Measurements from ENCODE around the gene TFDP1. TPM values are rescaled to one million over a fixed set of nuclear protein-coding genes. Genes with fewer than 3 reads are reported as not detected.

TFDP1 gene
- polyA plus RNA-seq, 3 donors: 81.7 to 87.4 (median 85.3) TPM

- no peak for DNase-seq
Observed at GRCh38 chr13:113646921-113647340, 62.4 kb downstream of the TFDP1 start.

GRCh38 chr13:113647351-113648215, 63.0 kb downstream of the TFDP1 start:
- DNase-seq: no peak

DNA sequence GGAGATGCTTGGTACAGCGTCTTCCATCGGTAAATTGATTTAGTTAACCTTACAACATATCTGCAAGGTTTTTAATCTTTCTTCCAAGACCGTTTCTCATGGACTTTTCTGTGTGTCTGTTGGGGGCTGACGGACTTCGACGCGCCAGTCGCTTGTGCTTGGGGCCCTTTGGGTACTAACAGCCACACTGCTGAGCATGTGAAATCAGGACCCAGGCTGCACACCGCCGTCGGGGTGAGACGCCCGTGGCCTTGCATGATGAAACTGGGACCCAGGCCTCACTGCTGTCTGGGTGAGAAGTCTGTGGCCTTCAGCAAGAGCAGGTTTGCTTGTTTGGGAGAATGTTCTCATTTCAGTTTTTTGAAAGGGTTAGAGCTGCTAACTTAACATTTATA, 63.7 kb downstream of the TFDP1 start:
- DNase-seq: no peak

- no peak for DNase-seq
Observed at GRCh38 chr13:113649212-113649611, 64.7 kb downstream of the TFDP1 start.

- DNase-seq: no peak
Observed at GRCh38 chr13:113650275-113650674, 65.7 kb downstream of the TFDP1 start.

DNA sequence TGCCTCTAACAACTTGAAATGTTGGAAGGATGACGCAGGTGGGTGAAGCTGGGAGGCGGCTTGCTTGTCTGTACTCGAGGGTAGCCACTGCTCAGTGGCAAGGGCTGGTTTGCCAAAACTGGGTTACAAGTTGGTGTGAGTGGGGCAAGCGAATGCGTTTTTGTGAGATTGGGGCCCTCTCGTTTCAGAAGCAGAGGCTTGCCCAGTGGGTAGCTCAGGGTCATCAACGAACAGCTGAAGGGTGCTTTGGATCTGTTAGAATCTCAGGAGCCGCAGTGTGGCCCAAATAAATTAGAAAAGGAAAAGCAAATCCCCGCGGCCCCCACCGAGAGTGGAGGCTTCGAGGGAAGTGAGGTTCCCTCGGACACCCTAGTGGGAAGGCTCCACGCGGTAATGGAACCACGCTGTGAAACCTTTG, 66.2 kb downstream of the TFDP1 start:
- no peak for DNase-seq

GRCh38 chr13:113651511-113652403, 67.2 kb downstream of the TFDP1 start:
- no peak for DNase-seq

DNA sequence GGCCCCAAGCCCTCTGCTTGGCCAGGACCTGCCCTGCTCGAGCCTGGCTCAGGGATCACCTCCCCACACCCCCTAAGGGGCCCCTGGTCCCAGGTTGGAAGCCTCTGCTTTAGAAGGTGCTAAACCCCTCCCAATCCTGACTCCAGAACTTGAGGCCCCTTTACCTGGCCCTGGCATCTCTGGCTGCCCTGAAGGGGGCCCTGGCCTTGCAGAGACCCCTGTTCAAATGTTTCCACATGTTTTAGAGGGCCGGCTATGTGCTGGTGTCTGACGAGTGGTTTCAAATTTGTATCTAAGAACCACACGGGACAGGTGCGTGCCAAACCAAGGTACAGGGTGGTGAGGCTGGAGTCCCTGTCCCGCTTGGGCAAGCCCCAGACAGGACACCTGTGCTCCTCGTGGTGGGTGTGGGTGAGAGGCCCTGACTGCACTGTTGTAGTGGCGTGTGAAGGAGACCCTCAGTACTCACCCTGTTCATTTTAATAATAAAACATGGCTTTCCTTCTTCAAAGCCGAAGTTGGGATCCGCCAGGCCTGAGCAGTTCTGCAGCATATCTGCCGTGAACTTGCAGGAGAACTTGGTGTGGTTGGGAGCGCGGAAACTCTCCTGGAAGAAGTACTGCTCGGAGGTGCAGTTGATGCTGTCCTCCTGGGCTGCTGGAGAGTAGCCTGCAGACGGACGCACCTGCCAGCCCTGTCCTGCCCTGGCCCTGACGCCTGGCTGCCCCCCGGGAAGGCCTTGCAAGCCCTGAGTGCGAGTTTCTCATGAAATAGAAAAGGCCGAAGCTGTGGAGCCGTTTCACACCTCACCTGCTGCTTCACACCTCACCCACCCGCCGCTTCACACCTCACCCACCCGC, 68.1 kb downstream of the TFDP1 start:
- DNase-seq: no peak

GRCh38 chr13:113653264-113654174, 69.0 kb downstream of the TFDP1 start:
- no peak for DNase-seq

DNA sequence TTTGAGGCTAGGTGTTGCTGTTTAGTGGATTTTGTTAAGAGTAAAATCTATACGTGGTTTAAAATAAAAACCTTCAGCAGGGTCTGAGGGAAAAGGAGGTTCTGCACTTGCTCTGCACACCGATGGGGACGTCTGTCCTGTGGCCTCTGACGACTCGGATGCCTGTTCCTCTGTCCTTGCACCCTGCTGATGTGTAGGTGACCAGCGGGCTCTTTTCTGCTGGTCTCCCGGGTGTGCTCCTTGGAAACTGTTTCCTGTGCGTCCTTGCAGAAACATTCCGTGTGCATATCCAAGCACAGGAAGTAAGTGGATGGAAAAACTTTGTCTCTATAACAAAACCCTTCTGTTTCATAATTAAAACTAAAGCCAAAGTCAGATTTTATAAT, 69.6 kb downstream of the TFDP1 start:
- DNase-seq: no peak

DNA sequence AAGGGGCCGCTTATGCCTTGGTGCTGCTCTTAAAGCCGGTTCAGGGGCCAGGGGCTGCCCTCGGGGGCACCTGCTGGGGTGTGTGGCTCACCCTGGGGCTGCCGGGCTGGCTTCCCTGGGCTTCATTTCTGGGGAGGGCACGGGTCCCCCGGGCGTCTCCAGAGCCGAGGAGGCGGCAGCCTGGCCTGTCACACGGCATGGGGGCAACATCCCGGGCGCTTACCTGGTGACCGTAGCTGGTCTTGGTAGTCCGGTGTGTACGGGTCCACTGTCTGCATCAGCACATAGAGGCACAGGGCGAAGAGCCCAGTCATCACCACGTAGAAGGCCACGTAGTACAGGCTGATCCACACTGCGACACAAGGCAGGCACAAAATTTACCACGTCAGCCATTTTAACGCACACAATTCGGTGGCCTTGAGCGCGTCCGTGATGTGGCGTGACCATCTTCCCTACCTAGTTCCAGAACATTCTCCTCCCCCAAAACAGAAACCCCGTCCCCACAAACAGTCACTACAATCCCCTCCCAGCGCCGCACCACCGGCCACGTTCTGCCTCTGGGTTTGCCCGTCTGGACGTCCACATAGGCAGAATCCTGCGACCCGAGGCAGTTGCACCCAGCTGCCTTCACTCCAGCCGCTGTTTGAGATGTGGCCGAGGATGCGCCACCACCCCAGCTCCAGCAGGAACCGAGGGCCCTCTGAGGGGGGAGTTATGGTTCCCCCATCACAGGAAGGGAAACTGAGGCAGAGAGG, 70.2 kb downstream of the TFDP1 start:
- DNase-seq: no peak

DNA sequence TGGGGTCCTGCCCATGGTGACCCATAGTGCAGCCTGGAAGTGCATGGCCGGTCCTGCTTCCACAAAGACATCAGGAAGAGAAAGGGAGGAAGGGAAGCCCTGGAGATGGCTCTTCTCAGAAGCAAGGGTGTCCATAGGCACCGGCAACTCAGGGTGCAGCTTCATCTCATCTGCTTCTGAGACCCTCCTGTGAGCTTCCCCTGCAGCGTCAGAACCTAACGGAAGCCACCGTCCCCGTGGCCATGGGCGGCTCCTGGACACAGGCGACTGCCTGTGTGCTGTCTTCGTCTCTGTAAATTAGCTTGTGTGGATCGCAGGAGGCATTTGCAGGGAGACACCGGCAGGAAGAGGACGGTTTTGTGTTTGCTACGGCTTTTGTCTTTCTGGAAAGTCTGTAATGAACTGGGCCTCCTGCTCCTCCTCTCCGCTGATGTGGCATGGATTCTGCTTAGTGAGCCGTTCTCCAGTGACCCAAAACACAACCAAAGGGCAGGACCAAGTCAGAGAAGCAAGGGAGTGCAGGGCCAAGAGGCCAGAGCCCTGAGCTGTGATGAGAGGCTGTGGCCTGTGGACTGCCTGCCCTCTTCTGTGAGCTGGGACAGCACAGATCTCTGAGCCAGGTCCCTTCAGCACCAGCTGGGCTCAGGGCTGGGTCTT, 70.9 kb downstream of the TFDP1 start:
- DNase-seq: no peak

- DNase-seq: no peak
Observed at GRCh38 chr13:113656003-113656588, 71.5 kb downstream of the TFDP1 start.

DNA sequence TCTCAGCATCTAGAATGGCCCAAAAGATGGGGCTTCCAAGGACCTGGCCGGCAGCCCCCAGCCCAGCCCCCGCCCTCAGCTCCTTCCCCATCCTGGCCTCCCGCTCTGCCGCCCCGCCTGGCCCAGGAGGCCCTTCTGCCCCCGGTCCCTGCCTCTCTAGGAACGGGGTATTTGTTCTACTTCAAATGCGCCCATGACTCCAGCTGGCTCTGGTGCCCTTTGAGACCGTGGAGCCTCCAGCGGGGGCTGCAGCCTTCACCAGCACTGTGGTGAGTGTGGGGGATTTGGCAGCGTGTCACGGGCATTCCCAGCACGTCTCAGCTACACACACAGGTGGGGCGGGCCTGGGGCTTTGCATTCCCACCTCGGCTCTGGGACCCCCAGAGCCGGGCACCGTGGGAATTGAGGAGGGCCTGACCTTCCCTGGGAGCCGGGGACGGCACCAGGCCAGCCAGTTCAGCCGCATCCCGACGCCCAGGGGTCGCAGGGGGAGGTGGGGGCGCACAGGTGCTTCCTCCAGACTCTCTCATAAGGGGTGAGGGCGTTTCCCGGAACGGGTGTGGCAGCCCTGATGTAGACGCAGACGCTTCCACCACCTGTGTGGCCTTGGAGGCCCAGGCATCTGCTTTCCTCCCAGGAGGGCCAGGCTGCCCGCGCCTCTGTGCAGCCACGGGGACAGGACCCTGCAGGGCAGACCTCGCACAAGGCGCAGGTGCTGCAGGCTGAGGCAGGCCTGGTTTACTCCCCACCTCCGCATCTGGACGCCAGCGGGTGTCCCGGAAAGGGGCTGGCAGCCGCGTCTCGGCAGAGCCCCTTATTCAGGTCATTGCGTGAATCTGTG, 72.5 kb downstream of the TFDP1 start:
- no peak for DNase-seq

- DNase-seq: no peak
Observed at GRCh38 chr13:113657851-113658741, 73.5 kb downstream of the TFDP1 start, which contains the start of gene ATP4B. Gene ATP4B (minus strand): TSS chr13:113658198. CDS start chr13:113658144, 54 bp downstream.

GRCh38 chr13:113658836-113659235, 74.3 kb downstream of the TFDP1 start:
- no peak for DNase-seq

GRCh38 chr13:113659337-113659736, 74.8 kb downstream of the TFDP1 start:
- DNase-seq: no peak
